ENCODE results near the gene KLRC4.

- TF ChIP-seq CTCF (IDR thresholded peaks at IDR 0.05) (no peak), ZFX (IDR thresholded peaks at IDR 0.05; ENCODE audit: borderline replicate concordance) (no peak)
Observed at GRCh38 chr12:10395390-10395998, 14.1 kb downstream of the KLRC4 start.

All from 22Rv1 (cell line).